Raji (cell line): ENCODE measurements around the gene PPM1K.

ENCODE experiments used
- POLR2A ChIP-seq: IDR thresholded peaks from 2 replicates; pipeline ENCODE4 v1.6.1; 2011; ENCODE audit warnings: low read depth, low read length, control low read depth; ENCODE audit not compliant: insufficient read depth

The PPM1K gene

DNA sequence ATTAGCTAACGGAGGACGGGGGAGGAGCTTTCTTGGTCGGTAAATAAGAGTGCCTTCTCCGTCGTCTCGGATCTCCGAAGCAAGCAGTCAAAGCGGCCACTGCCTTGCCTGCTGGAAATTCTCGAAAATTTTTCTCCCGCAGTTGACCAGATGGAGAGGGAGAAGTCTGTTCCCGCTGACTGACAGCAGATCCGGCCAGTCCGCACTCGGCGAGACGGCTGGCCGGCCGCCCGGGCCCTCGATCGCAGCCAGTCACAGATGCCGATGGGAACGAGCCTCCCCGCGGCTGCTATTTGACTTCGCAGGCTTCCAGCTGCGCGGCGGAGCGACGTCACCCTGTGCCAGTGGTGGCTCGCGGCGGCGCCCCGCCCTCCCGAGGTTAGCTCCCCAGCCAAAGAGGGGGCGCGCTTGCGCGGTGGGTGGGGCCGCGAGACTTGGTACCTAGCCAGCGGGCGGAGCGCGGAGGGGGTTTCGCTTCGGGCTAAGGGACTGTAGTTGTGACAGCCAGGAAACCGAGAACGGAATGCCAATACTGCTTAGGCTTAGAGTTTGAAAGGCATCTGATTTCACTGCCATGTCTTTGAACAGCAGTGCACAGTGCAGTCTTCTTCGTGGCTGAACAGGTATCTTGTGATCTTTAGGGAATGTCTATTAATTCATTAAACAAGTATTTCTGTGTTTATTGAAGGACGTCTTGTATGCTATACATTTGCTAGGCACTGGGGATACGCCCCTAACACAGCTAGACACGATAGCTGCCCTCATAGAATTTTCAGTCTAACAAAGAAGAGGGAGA lies at the start of gene PPM1K:
TSS of gene PPM1K (minus strand) at position 123 of the 796 bp plus-strand sequence. CDS start 5,978 bp downstream, outside the sequence.
- peak; percentile 78 for TF ChIP-seq POLR2A

DNA sequence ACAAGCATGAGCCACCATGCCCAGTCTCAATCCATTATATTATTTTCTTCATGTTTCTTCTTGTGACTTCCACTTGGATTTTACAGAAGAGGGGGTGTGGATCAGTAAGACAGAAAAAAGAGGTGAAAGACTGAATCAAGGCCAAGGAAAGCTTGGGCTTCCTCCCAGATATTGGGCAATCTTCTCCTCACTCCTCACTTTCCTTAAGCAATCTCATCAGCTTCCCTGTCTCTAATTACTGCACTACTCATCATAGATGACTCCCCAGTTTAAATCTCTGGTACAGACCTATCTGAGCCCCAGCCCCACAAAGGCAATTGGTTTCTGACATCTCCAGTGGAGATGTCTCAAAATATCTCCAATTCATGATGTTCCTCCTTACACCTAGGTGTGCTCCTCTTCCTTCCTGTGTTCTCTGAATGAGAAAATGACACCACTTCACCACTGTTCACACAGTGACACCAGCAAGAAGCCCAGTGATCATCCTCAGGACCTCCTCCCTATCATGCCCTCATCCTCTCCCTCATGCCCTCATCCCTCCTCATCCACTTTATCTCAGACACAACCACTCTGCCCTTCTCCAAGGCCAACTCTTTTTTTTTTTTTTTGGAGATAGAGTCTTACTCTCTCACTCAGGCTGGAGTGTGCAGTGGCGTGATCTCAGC lies 49.5 kb upstream of the PPM1K start:
- TF ChIP-seq POLR2A, result no peak

DNA sequence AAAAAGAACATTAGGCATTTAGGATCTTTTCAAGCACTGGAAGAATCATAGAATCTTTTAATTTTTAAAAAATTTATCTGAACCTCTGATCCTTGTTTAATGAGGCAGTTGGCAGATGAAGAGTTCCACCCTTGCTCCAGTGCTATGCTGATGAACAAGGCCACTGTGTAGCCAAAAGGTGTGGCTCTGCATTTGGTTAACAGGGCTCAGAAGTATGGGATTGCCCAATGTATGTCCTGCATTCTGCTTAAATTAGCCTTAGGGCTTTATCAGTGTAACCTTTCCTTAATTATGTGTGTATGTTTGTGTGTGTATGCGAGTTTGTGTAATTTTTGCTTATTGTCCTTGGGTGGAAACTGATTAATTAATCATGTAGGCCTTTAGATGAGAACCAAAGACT lies 43.3 kb upstream of the PPM1K start:
- TF ChIP-seq POLR2A, result no peak

DNA sequence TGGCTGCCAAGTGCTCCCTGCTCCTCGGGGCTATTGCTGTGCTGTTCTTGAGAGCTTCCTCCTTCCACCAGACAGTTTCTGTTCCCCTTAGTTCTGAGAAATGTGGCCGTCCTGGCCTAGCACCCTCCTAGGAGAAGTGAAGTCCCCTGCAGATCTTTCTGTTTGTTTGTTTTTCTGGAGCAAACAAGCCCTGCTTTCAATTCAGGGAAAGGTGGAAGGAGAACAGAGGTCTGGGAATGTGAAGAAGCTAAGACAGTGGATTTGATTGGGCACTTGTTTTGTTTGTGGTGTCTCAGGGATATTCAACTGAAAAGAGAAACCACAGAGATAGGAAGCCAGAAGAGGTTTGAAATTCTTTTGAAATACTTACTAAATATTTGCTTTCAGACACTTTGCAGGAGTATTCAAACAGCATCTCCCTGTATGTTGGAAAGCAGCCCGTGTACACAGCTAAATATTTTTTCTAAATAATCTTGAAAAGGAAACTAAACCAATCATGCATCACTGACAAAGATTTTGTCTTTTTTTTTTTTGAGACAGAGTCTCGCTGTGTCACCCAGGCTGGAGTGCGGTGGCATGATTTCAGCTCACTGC lies 36.5 kb upstream of the PPM1K start:
- peak; percentile 39; the same call in 1 of the 2 replicates for TF ChIP-seq POLR2A

DNA sequence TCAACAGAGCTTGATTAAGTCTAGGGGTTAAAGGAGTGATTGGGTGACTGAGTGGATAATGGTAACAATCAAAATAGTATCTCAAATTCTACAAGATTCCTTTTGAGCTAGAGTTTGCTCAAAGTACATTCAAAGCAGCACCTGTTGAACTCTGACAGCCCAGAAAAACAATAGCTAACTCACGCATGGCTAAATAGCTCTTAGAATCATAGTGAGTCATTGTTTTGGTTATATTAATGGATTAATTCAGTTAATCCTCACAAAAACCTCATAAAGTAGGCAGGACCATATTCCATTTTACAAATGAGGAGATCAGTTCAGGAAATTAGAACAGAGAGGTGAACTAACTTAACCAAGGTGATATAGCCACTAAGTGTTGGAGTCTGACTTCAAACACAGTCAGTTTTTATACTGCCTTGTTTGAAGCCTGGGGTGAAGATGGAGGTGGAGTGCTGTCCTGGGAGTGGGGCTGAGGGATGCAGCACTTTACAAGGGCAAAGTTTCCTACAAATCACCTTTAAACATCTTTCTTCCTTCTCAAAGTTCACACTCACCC lies 35.9 kb upstream of the PPM1K start:
- no peak for TF ChIP-seq POLR2A

DNA sequence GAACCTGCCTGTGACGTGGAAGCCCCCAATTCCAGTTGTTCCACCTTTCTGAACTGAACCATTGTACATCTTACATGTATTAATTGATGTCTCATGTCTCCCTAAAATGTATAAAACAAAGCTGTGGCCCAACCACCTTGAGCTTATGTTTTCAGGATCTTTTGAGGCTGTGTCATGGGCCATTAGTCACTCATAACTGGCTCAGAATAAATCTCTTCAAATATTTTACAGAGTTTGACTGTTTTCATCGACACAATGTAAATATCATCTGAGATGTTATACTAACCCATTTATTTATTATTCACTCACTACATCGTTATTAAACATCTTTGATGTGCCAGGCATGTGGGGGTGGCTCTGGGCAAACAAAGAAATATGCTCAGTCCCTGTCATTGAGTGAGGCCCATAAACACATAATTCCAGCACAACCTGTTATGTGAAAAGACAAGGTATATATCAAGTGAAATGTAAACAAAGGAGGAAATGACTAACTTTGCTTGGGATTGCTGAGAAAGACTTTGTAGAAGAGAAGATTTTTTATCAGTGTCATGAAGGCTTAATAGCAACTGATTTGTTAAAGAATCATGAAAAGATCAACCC lies 34.5 kb upstream of the PPM1K start:
- no peak for TF ChIP-seq POLR2A

DNA sequence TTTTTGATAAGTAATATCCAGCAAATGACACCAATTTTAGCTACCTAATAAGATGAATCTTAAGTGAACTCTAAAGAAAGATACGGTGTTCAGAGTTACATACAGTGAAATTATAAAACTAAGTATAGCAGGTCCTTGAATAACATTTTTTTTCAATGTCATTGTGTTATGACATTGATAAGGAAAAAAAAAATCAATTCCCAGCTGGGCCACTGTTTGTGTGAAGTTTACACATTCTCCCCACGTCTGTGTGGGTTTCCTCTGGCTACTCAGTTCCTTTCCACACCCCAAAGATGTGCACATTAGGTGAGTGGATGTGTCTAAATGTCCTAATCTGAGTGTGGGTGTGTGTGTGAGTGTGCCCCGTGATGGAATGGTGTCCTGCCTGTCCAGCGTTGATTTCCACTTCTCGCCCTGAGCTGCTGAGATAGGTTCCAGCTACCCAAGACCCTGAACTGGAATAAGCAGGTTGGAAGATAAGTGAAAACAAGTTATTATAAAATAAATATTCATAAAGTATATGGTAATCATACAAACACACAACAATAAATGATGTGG lies 31.2 kb upstream of the PPM1K start:
- TF ChIP-seq POLR2A, result no peak

DNA sequence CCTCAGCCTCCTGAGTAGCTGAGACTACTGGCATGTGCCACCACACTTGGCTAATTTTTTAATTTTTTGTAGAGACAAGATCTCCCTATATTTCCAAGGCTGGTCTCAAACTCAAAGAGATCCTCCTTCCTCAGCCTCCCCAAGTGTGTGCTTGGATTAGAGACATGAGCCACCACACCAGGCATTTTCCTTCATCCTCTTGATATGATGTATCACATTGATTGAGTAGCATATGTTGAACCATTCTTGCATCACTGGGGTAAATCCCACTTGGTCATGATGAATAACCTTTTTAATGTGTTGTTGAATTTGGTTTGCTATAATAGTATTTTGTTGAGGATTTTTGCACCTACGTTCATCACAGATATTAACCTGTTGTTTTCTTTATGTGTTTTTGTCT lies 24.2 kb upstream of the PPM1K start:
- TF ChIP-seq POLR2A, result no peak

DNA sequence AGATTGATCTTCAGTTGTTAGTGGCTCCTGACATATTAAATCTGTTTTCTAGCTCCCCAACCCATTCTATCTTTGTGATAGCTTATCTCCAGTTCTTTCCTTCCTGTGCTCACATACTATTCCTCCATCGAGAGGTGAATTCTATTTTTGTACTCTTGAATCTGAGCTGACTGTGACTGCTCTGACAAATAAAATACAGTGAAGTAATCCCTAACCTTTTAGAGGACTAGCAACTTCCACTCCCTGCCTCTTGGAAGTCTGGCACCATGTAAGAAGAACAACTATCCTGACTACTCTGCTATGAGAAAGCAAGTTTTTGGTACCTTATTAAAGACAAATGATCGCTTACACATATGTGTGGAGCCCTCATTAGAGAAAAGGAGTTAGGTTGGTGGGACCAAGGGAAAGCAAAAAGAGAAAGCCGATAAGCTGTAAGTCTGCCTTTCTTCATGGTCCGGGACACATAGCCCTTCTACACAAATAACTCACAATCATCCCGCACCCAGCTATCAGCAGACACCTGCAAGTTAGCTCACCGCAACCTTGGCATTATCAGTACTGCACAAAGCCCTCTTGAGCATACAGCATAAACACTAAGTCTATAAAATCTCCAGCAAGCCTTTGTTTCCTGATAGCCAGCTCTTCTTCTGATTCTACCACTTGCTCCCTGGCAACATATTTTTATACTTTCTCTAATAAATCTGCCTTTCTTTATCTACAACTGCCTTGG lies 13.5 kb upstream of the PPM1K start:
- TF ChIP-seq POLR2A, result no peak

DNA sequence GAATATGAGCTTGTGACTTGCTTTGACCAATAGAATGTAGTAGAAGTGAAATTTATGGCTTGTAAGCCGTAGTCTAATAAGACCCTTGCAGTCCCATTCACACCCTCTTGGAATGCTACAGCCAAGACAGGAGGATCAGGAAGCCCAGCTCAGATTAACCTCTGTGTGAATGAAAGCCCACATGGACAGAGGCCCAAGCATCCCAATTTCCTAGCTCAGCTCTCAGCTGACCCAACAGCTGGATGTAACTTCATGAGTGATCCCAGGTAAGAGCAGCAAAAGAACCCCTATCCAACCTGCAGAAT lies 12.8 kb upstream of the PPM1K start:
- no peak for TF ChIP-seq POLR2A

DNA sequence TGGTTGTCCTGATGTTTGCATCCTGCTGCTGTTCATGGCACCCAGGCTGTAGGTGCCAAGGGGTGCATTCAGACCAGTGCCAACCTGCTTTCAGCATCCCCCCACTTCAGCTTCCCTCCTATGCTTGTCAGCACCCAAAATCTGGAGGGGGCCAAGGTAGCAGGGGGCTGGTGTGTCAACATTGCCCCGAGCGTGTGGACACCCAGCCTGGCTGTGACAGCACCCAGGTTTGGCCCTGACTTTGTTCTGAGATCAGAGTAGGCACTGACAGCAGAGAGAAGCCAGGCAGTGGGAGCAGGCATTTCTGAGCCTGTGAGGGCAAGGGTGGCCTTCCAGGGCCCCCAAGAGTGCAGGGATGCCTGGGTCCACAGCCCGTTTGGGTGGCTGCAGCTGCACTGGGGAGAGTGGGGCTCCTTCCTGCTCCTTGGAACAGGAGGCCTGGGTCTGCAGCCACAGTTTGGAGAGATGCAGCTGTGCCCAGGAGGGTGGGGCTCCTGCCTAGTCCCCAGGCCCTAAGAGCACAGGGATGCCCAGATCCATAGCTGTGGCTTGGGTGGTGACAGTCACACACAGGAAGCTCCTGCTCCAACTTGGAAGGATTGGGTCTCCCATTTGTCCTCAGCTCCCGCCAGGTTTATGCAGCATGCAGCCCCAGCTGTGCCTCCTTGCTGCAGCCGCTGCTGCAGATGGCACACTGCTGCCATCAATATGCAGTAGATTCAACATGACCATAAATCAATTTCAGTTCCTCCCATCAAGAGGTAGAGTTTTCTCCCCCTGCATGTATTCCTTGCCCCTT lies 12.3 kb upstream of the PPM1K start:
- no peak for TF ChIP-seq POLR2A

DNA sequence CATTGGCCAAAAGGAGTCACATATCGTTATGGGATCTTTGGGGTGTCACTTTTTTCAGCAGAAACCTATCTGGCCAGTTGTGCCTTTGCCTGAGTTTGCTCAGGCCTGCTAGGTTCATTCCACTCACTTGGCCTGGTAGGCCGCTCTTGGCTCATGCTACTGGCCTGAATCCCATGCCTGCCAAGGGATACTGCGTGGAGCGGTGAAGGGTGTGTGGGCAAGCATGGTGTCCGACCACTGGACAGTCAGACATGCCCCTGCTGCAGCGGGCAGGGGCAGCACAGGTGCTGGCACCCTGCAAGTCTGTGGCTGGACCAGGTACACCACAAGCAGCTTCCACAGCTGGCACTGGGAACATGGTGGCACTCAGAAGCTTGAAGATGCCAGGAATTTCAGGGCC lies 11.3 kb upstream of the PPM1K start:
- TF ChIP-seq POLR2A, result no peak

DNA sequence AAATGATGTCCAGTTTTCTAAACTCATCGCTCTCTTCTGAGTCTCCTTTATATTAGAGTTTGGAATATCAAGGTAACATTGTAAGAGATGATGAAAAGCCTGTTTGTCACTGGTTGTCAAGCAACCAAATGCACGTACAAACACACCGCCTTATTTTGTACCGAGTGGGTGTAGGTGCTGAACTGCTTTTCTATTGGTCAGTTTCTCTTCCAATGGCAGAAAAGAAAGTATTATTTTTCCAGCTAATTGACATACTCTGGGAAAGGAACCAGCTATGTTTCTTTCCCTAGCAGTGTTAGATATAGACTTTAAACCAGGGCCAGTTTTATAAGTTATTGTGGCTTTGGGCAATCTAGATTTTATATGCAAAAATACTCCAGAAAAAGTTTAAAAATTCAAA lies 6.6 kb upstream of the PPM1K start:
- no peak for TF ChIP-seq POLR2A

DNA sequence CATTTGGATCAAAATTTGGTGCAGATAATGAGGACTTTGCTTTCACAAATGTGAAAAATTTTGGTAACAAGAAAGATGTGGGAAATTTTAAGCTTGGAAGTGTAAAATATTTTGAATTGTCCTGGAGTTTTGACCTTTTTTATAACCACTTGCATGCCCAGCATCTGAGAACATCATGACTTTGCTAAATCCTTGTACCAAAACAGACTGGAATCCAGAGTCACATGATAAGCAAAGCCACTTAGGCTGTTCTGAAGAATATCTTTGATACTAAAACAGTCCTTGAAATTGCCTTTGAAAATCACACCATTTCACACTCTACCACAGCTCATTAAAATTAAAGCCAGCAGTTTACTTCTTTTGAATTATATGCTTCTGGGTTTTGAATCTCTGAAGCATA lies 2.5 kb upstream of the PPM1K start:
- no peak for TF ChIP-seq POLR2A
